Measurements from ENCODE around the gene ABHD5. TPM values are rescaled to one million over a fixed set of nuclear protein-coding genes. Genes with fewer than 3 reads are reported as not detected.
"Not testable (repeated sequence)": the region's sequence is repeated elsewhere in the genome, so short reads cannot be mapped to it uniquely, and the experiment has no call there.

ABHD5 gene
- total RNA-seq, 4 donors from 2014 or later, result 2.8 to 21.3 (median 12.2) TPM

GRCh38 chr3:43670635-43671522, 19.9 kb upstream of the ABHD5 start:
- no peak for TF ChIP-seq POLR2A (IDR thresholded peaks at IDR 0.05)
- TF ChIP-seq, protein P1, sequence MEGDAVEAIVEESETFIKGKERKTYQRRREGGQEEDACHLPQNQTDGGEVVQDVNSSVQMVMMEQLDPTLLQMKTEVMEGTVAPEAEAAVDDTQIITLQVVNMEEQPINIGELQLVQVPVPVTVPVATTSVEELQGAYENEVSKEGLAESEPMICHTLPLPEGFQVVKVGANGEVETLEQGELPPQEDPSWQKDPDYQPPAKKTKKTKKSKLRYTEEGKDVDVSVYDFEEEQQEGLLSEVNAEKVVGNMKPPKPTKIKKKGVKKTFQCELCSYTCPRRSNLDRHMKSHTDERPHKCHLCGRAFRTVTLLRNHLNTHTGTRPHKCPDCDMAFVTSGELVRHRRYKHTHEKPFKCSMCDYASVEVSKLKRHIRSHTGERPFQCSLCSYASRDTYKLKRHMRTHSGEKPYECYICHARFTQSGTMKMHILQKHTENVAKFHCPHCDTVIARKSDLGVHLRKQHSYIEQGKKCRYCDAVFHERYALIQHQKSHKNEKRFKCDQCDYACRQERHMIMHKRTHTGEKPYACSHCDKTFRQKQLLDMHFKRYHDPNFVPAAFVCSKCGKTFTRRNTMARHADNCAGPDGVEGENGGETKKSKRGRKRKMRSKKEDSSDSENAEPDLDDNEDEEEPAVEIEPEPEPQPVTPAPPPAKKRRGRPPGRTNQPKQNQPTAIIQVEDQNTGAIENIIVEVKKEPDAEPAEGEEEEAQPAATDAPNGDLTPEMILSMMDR (IDR thresholded peaks at IDR 0.05), result no peak
- no peaks in the 10 kb centered on the region for H3K27me3 ChIP-seq
- intact Hi-C loops (cut with DNase I; ENCODE audit: low total_unique reads), result no loop called here
- H3K9me3 ChIP-seq, result no peaks in the 10 kb centered on the region
- no peaks in the 10 kb centered on the region for H3K36me3 ChIP-seq
- no peaks in the 10 kb centered on the region for H3K4me1 ChIP-seq
- no peak overlapping the region for H3K4me3 ChIP-seq
- DNase-seq, result no peak
- no peak overlapping the region for H3K27ac ChIP-seq

DNA sequence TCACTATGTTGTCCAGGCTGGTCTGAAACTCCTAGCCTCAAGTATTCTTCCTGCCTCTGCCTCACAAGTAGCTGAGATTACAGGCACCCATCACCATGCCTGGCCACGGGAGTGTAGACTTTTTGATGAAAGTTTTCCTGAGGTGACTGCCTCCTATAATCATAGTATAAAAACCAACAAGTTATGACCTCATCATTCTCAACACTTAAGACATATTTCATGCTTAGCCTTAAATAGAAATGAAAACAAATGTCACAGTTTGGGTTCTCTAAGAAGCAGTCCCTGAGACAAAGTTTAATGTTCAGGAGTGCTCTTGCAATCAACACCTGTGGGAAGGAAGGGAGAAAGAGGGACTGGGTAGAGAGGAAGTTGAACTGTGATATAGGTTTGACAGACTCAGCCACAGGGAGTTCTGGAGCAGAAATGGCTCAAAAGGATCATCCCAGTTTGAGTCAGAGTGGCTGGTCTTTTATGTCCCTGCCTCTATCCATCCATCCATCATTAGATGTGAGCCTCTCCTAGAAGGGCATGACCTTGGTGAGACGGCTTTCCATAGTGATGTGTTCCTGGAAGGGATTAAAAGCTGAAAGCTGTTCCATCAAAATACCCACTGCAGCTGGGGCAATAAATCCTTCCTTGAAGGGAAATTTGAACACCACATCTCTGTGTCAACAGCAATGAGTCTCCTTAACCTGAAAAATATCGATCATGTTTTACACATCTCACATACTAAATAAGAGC, 16.2 kb upstream of the ABHD5 start:
- Histone ChIP-seq H3K4me3 (no peak overlapping the region), H3K4me1 (no peaks in the 10 kb centered on the region), H3K27me3 (no peaks in the 10 kb centered on the region), H3K27ac (no peak overlapping the region), H3K36me3 (no peaks in the 10 kb centered on the region), H3K9me3 (no peaks in the 10 kb centered on the region)
- intact Hi-C loops (cut with DNase I; ENCODE audit: low total_unique reads), result no loop called here
- TF ChIP-seq, protein P1 (IDR thresholded peaks at IDR 0.05), result no peak
- TF ChIP-seq POLR2A (IDR thresholded peaks at IDR 0.05), result no peak
- DNase-seq, result no peak

DNA sequence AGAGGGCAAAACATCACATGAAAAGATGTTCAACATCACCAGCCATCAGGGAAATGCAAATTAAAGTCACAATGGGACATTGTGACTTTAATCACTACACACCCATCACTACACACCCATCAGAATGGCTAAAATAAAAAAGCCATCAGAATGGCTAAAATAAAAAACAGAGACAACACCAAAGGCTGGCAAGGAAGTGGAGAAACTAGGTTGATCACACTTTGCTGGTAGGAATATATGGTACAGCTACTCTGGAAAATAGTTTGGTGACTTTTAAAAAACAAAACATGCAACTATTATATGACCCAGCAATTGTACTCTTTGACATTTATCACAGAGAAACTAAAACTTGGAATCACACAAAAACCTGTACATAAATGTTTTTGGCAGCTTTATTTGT, 15.1 kb upstream of the ABHD5 start:
- TF ChIP-seq POLR2A (IDR thresholded peaks at IDR 0.05), result no peak
- TF ChIP-seq, protein P1 (IDR thresholded peaks at IDR 0.05), result no peak
- Histone ChIP-seq H3K4me3 (no peak overlapping the region), H3K27ac (no peak overlapping the region), H3K4me1 (no peaks in the 10 kb centered on the region), H3K36me3 (no peaks in the 10 kb centered on the region), H3K9me3 (no peaks in the 10 kb centered on the region), H3K27me3 (no peaks in the 10 kb centered on the region)
- DNase-seq, result no peak
- intact Hi-C loops (cut with DNase I; ENCODE audit: low total_unique reads), result no loop called here

- no peaks in the 10 kb centered on the region for H3K4me1 ChIP-seq
- no peaks in the 10 kb centered on the region for H3K36me3 ChIP-seq
- no peak overlapping the region for H3K4me3 ChIP-seq
- no peaks in the 10 kb centered on the region for H3K27me3 ChIP-seq
- intact Hi-C loops (cut with DNase I; ENCODE audit: low total_unique reads), result no loop called here
- H3K27ac ChIP-seq, result no peak overlapping the region
- no peak for DNase-seq
- no peak for TF ChIP-seq POLR2A (IDR thresholded peaks at IDR 0.05)
- TF ChIP-seq, protein P1 (IDR thresholded peaks at IDR 0.05), result no peak
- no peaks in the 10 kb centered on the region for H3K9me3 ChIP-seq
Measured at GRCh38 chr3:43676441-43676840, 14.3 kb upstream of the ABHD5 start.

DNA sequence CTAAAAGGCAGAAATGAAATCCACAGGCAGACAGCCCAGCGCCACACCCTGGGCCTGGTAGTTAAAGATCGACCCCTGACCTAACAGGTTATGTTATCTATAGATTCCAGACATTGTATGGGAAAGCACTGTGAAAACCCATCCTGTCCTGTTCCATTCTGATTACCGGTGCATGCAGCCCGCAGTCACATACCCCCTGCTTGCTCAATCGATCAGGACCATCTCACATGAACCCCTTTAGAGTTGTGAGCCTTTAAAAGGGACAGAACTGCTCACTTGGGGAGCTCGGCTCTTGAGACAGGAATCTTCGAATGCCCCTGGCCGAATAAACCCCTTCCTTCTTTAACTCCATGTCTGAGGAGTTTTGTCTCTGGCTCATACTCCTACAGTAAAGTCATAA, 12.4 kb upstream of the ABHD5 start:
- intact Hi-C loops (cut with DNase I; ENCODE audit: low total_unique reads); H3K9me3 ChIP-seq; DNase-seq; H3K27me3 ChIP-seq; H3K36me3 ChIP-seq; H3K4me3 ChIP-seq; H3K27ac ChIP-seq; H3K4me1 ChIP-seq: not testable (repeated sequence)

GRCh38 chr3:43678887-43679449, 11.8 kb upstream of the ABHD5 start:
- H3K4me3 ChIP-seq; H3K9me3 ChIP-seq; H3K27ac ChIP-seq; H3K4me1 ChIP-seq; H3K27me3 ChIP-seq; DNase-seq; H3K36me3 ChIP-seq; intact Hi-C loops (cut with DNase I; ENCODE audit: low total_unique reads): not testable (repeated sequence)

- H3K9me3 ChIP-seq; DNase-seq; H3K4me3 ChIP-seq; H3K27ac ChIP-seq; H3K36me3 ChIP-seq; intact Hi-C loops (cut with DNase I; ENCODE audit: low total_unique reads); H3K27me3 ChIP-seq; H3K4me1 ChIP-seq: not testable (repeated sequence)
Measured at GRCh38 chr3:43680857-43681256, 9.9 kb upstream of the ABHD5 start.

Data from uterus (tissue), 4 donors.